Lung (tissue), 12 donors: Measurements from ENCODE around the gene CKLF. TPM values are rescaled to one million over a fixed set of nuclear protein-coding genes. Genes with fewer than 3 reads are reported as not detected.

Experiments
- ATAC-seq: fragments of 200-7000 bp; cut with Tn5 transposase; one replicate; pipeline ENCODE4 v1.9.1; 2020; ENCODE audit warnings: moderate number of reproducible peaks; ENCODE audit not compliant: insufficient read depth, low FRiP score
- DNase-seq, 3 donors: peaks; one replicate each; pipeline ENCODE4 v3.0.0-alpha.2; 2013 to 2017
- H3K27ac ChIP-seq, 2 donors: one replicate each; pipeline ENCODE4 v1.5.1; 2013; ENCODE audit warnings: mild to moderate bottlenecking in 2 of 2, moderate library complexity in 2 of 2, control low read depth in 1 of 2, inconsistent platforms in 1 of 2, low read depth in 1 of 2, low read length in 1 of 2
- H3K27me3 ChIP-seq, 3 donors: one replicate each; pipeline ENCODE4 v1.5.1; 2013; ENCODE audit warnings: low read length in 2 of 3; ENCODE audit not compliant: control insufficient read depth in 3 of 3, insufficient read depth in 3 of 3
- H3K36me3 ChIP-seq, 4 donors: one replicate each; pipeline ENCODE4 v1.5.1; 2013; ENCODE audit warnings: low read length in 4 of 4, mild to moderate bottlenecking in 1 of 4, moderate library complexity in 1 of 4; ENCODE audit not compliant: control insufficient read depth in 4 of 4, insufficient read depth in 4 of 4
- H3K4me1 ChIP-seq, 5 donors: one replicate each; pipeline ENCODE4 v1.5.1; 2013; ENCODE audit warnings: low read length in 5 of 5, mild to moderate bottlenecking in 2 of 5, moderate library complexity in 1 of 5; ENCODE audit not compliant: control insufficient read depth in 5 of 5, insufficient read depth in 5 of 5
- H3K4me3 ChIP-seq: one replicate; pipeline ENCODE4 v1.5.1; 2013; ENCODE audit warnings: mild to moderate bottlenecking, control low read depth, moderate library complexity
- H3K9ac ChIP-seq, 2 donors: one replicate each; pipeline ENCODE4 v1.5.1; 2013; ENCODE audit warnings: low read length in 2 of 2, control low read depth in 1 of 2; ENCODE audit not compliant: insufficient read depth in 1 of 2
- H3K9me3 ChIP-seq, 4 donors: one replicate each; pipeline ENCODE4 v1.5.1; 2013; ENCODE audit warnings: low read length in 3 of 4, mild to moderate bottlenecking in 1 of 4, moderate library complexity in 1 of 4; ENCODE audit not compliant: control insufficient read depth in 4 of 4, insufficient read depth in 3 of 4
- CTCF ChIP-seq: IDR thresholded peaks from 2 replicates; pipeline ENCODE4 v1.5.1; 2012; ENCODE audit warnings: mild to moderate bottlenecking; ENCODE audit errors: control extremely low read depth, extremely low read depth
- WGBS, 2 donors: extraction: QIAGEN DNeasy Blood & Tissue Kit; methylation state at CpG; one replicate each; pipeline ENCODE4 v1.1.7; 2013; 5-methylcytosine and 5-hydroxymethylcytosine counted together
- polyA plus RNA-seq, 2 donors: library from polyadenylated mRNA; stranded (reverse); fragments of 200-250 nt; gene quantifications; one replicate each; pipeline ENCODE4 v1.2.1, GENCODE V29; 2013
- total RNA-seq, 2 donors: library from RNA; depleted of rRNA in 1 of 2; stranded (reverse); fragments of >200 nt in 1 of 2; gene quantifications; one replicate each; pipeline ENCODE4 v1.2.1, GENCODE V29; 2014 to 2021
- donor health status: control.
- donor health status: control.
- donor health status: Bipolar disorder and iron deficiency.
- donor health status: healthy.
- donor health status: DM: yes; HTN: yes; CAD: no.

Gene CKLF
- total and polyA plus RNA-seq, 4 donors: 43.1 to 133 (median 46.2) TPM

- H3K9ac ChIP-seq: no peak overlapping the region
- H3K36me3 ChIP-seq: peaks cover 0 to 11% (median 1%) of the 10 kb centered on the region in 4 donors
- DNase-seq: no peak
- no peaks in the 10 kb centered on the region for H3K9me3 ChIP-seq
- peaks cover 5 to 29% (median 17%) of the 10 kb centered on the region in 5 donors for H3K4me1 ChIP-seq
- TF ChIP-seq CTCF: no peak
- no peaks in the 10 kb centered on the region for H3K27me3 ChIP-seq
- no peak for ATAC-seq
- 95 to 96% methylated on average over 5 of the region's 5 CpGs for WGBS, 2 donors
- H3K27ac ChIP-seq: peak overlapping the region in 1 of 2 donors; percentile 72
- no peak overlapping the region for H3K4me3 ChIP-seq
These were observed 42.8 kb upstream of the CKLF start for GRCh38 chr16:66509576-66509975.

GRCh38 chr16:66510298-66510697 lies 42.1 kb upstream of the CKLF start:
- Histone ChIP-seq H3K27me3 (no peaks in the 10 kb centered on the region), H3K4me1 (peaks cover 5 to 32% (median 17%) of the 10 kb centered on the region in 5 donors), H3K36me3 (peaks cover 0 to 11% (median 1%) of the 10 kb centered on the region in 4 donors), H3K9ac (no peak overlapping the region), H3K27ac (peak overlapping the region in 1 of 2 donors; percentile 46), H3K9me3 (no peaks in the 10 kb centered on the region), H3K4me3 (no peak overlapping the region)
- no peak for TF ChIP-seq CTCF
- DNase-seq: no peak
- no peak for ATAC-seq
- 72 to 93% methylated on average over 5 of the region's 5 CpGs for WGBS, 2 donors

- TF ChIP-seq CTCF: no peak
- WGBS, 2 donors: 52 to 71% methylated on average over 12 of the region's 12 CpGs
- ATAC-seq (no peak), DNase-seq (peak in 2 of 3 donors; percentile 40 to 56)
- no peak overlapping the region for H3K9ac ChIP-seq
- H3K27me3 ChIP-seq: no peaks in the 10 kb centered on the region
- H3K27ac ChIP-seq: peak overlapping the region; percentile 24 to 46
- peaks cover 6 to 38% (median 17%) of the 10 kb centered on the region in 5 donors for H3K4me1 ChIP-seq
- no peak overlapping the region for H3K4me3 ChIP-seq
- H3K36me3 ChIP-seq: peaks cover 0 to 11% (median 1%) of the 10 kb centered on the region in 4 donors
- H3K9me3 ChIP-seq: no peaks in the 10 kb centered on the region
These were observed 41.4 kb upstream of the CKLF start for GRCh38 chr16:66510711-66511601.
